Common myeloid progenitor, CD34-positive (primary cell): ENCODE results near the gene TLK2.
A peak's percentile ranks its signal among the peaks of the same experiment; 100 is the strongest.
"Not testable (repeated sequence)": the region's sequence is repeated elsewhere in the genome, so short reads cannot be mapped to it uniquely, and the experiment has no call there.

Experiments
- CTCF ChIA-PET: fragments of 350-600 bp; sonication (Branson Sonifier 250); formaldehyde crosslinking; loops from one replicate; lab custom pipeline; 2021; ENCODE audit warnings: antibody characterized with exemption; lab: Charles Lee
- POLR2A ChIA-PET: fragments of 350-600 bp; sonication (Branson Sonifier 250); formaldehyde crosslinking; loops from one replicate; lab custom pipeline; 2021; ENCODE audit warnings: antibody characterized with exemption; lab: Charles Lee
- DNase-seq, 3 donors: peaks; one replicate each; pipeline versions ENCODE4 v3.0.0 to v3.0.0-alpha.2; 2013
- H3K27ac ChIP-seq, 2 experiments: 1 replicate in 1 of 2; 2 replicates in 1 of 2; pipeline ENCODE4 v1.7.0; 2013; ENCODE audit warnings: inconsistent platforms in 2 of 2, low read length in 2 of 2, mild to moderate bottlenecking in 2 of 2, low read depth in 1 of 2, moderate library complexity in 1 of 2; ENCODE audit not compliant: severe bottlenecking in 2 of 2, insufficient read depth in 1 of 2, poor library complexity in 1 of 2
- H3K27me3 ChIP-seq, 5 experiments: replicated peaks in 2 of 5; 1 replicate in 3 of 5; 2 replicates in 2 of 5; pipeline versions ENCODE4 v1.6.1 to v1.7.0; 2013; ENCODE audit warnings: low read length in 4 of 5, mild to moderate bottlenecking in 2 of 5, moderate library complexity in 2 of 5, inconsistent platforms in 1 of 5; ENCODE audit not compliant: insufficient read depth in 5 of 5, control insufficient read depth in 4 of 5
- H3K36me3 ChIP-seq, 4 experiments: 1 replicate in 2 of 4; 2 replicates in 2 of 4; pipeline versions ENCODE4 v1.6.1 to v1.7.0; 2013; ENCODE audit warnings: low read length in 3 of 4, control low read depth in 1 of 4, mild to moderate bottlenecking in 1 of 4; ENCODE audit not compliant: control insufficient read depth in 4 of 4, insufficient read depth in 4 of 4
- H3K4me1 ChIP-seq, 4 experiments: 1 replicate in 3 of 4; 2 replicates in 1 of 4; pipeline versions ENCODE4 v1.6.1 to v1.7.1; 2013; ENCODE audit warnings: low read length in 3 of 4, mild to moderate bottlenecking in 3 of 4, control low read depth in 1 of 4, inconsistent platforms in 1 of 4, moderate library complexity in 1 of 4; ENCODE audit not compliant: control insufficient read depth in 4 of 4, insufficient read depth in 4 of 4; ENCODE audit errors: control extremely low read depth in 1 of 4
- H3K4me3 ChIP-seq, 7 experiments: 1 replicate in 4 of 7; 2 replicates in 3 of 7; pipeline versions ENCODE4 v1.5.1 to v1.7.0; 2013; ENCODE audit warnings: mild to moderate bottlenecking in 7 of 7, low read length in 6 of 7, moderate library complexity in 6 of 7, inconsistent platforms in 2 of 7, low read depth in 2 of 7, control low read depth in 1 of 7; ENCODE audit not compliant: insufficient read depth in 4 of 7, control insufficient read depth in 1 of 7; ENCODE audit errors: extremely low read depth in 1 of 7
- H3K9me3 ChIP-seq, 5 experiments: 1 replicate in 4 of 5; 2 replicates in 1 of 5; pipeline versions ENCODE4 v1.6.1 to v1.7.1; 2013; ENCODE audit warnings: low read length in 4 of 5, mild to moderate bottlenecking in 2 of 5, inconsistent platforms in 1 of 5, low read depth in 1 of 5, moderate library complexity in 1 of 5; ENCODE audit not compliant: control insufficient read depth in 4 of 5, insufficient read depth in 2 of 5; ENCODE audit errors: control extremely low read depth in 1 of 5
- WGBS: methylation state at CpG from one replicate; pipeline ENCODE4 v1.1.5; 2013; ENCODE audit not compliant: insufficient coverage; 5-methylcytosine and 5-hydroxymethylcytosine counted together

The TLK2 gene

GRCh38 chr17:62557532-62557931, 78.9 kb downstream of the TLK2 start:
- H3K4me1 ChIP-seq, H3K27me3 ChIP-seq, H3K27ac ChIP-seq, H3K9me3 ChIP-seq, DNase-seq, H3K4me3 ChIP-seq, POLR2A ChIA-PET: not testable (repeated sequence)
- CTCF ChIA-PET, result interaction anchor here (0.6 to 0.8 kb wide), 2 partner anchors 12 to 98 kb away, joined by 3 read pairs; no protein-coding TSS in a partner anchor
- peaks cover 2 to 20% (median 3%) of the 10 kb centered on the region in 4 experiments for H3K36me3 ChIP-seq
- no CpG with 5 or more reads among the region's 5 CpGs for WGBS

DNA sequence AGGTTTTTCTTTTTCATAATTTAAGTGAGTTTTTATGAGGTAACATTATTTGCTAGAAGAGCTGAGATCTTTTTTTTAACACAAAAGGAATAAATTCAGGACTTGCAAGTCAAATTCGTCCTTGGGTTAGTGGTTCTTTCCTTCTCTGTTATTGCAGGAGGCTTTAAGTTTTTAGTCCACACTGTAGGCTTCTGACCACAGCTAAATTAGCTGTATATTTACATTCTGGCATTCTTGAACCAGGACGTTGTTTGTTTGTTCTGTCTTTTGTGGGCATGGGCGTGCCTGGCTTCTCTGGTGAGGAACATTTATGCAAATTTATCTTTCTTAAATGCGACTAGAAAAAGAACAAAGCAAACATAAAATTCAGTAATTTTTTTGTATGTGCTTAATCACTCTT, 80.3 kb downstream of the TLK2 start:
- 90% methylated on average over 2 of the region's 4 CpGs for WGBS
- H3K36me3 ChIP-seq, result peaks cover 2 to 25% (median 8%) of the 10 kb centered on the region in 4 experiments
- POLR2A ChIA-PET, H3K4me1 ChIP-seq, DNase-seq, H3K4me3 ChIP-seq, H3K27me3 ChIP-seq, H3K9me3 ChIP-seq: not testable (repeated sequence)
- CTCF ChIA-PET, result interaction anchor here (0.9 kb wide), 1 partner anchor 28 kb away, joined by 3 read pairs; no protein-coding TSS in a partner anchor
- peak overlapping the region in 1 of 2 experiments; percentile 14 for H3K27ac ChIP-seq

DNA sequence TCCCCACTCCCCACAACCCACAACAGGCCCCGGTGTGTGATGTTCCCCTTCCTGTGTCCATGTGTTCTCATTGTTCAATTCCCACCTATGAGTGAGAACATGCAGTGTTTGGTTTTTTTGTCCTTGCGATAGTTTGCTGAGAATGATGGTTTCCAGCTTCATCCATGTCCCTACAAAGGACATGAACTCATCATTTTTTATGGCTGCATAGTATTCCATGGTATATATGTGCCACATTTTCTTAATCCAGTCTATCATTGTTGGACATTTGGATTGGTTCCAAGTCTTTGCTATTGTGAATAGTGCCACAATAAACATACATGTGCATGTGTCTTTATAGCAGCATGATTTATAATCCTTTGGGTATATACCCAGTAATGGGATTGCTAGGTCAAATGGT, 82.3 kb downstream of the TLK2 start:
- H3K4me1 ChIP-seq, H3K27ac ChIP-seq, H3K27me3 ChIP-seq, H3K4me3 ChIP-seq, DNase-seq, CTCF ChIA-PET, H3K9me3 ChIP-seq, POLR2A ChIA-PET: not testable (repeated sequence)
- H3K36me3 ChIP-seq, result peaks cover 5 to 39% (median 16%) of the 10 kb centered on the region in 4 experiments
- WGBS, result no CpG with 5 or more reads among the region's 2 CpGs

DNA sequence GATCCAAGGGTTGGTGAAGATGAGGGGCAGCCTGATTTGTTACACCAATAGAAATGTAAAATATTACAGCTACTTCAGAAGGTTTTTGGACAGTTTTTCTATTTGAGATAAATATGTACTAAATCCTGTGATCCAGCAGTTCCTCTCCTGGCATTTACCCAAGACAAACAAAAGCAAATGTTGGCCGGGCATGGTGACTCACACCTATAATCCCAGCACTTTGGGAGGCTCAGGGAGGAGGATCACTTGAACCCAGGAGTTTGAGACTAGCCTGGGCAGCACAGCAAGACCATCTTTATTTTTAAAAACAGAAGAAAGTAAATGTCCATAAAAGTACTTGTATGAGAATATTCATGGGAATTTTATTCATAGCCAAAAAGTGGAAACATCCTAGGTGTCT, 84.0 kb downstream of the TLK2 start:
- POLR2A ChIA-PET, result no interaction called here
- peaks cover 5 to 48% (median 22%) of the 10 kb centered on the region in 4 experiments for H3K36me3 ChIP-seq
- CTCF ChIA-PET, result interaction anchor here (2.0 kb wide), 1 partner anchor 23 kb away, joined by 4 read pairs; no protein-coding TSS in a partner anchor
- DNase-seq, result no peak
- no peaks in the 10 kb centered on the region for H3K9me3 ChIP-seq
- no peaks in the 10 kb centered on the region for H3K27me3 ChIP-seq
- H3K27ac ChIP-seq, result no peak overlapping the region
- no CpG with 5 or more reads among the region's 1 CpG for WGBS
- no peaks in the 10 kb centered on the region for H3K4me1 ChIP-seq
- no peak overlapping the region for H3K4me3 ChIP-seq

GRCh38 chr17:62565817-62566216, 87.2 kb downstream of the TLK2 start:
- ChIA-PET CTCF (no interaction called here), POLR2A (no interaction called here)
- DNase-seq, result no peak
- H3K4me3 ChIP-seq, result no peak overlapping the region
- H3K4me1 ChIP-seq, result no peaks in the 10 kb centered on the region
- no CpG with 5 or more reads among the region's 1 CpG for WGBS
- H3K36me3 ChIP-seq, result peaks cover 4 to 54% (median 26%) of the 10 kb centered on the region in 4 experiments
- H3K9me3 ChIP-seq, result no peaks in the 10 kb centered on the region
- H3K27me3 ChIP-seq, result no peaks in the 10 kb centered on the region
- no peak overlapping the region for H3K27ac ChIP-seq

DNA sequence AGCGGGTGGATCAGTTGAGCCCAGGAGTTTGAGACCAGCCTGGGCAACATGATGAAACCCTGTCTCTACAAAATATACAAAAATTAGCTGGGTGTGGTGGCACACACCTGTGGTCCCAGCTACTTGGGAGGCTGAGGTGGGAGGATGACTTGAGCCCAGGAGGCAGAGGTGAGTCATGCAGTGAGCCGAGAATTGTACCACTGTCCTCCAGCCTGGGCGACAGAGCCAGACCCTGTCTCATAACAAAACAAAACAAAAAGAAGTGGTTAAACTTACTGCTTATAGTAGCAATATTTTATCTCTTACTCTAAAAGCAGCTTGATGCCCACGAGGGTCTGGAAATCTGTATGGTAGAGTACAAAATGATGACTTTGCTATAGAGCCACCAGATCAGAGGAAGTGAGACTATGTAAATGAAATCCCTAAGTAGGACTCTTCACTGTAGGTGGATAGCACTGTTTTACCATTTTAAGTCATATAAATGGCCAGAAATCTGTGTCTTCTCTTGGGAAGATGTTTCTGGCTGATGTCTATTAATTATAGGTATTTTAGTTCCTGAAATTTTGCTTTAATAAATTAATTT, 88.5 kb downstream of the TLK2 start:
- Histone ChIP-seq H3K27me3 (no peaks in the 10 kb centered on the region), H3K27ac (no peak overlapping the region), H3K9me3 (no peaks in the 10 kb centered on the region), H3K4me3 (no peak overlapping the region), H3K36me3 (peaks cover 4 to 47% (median 26%) of the 10 kb centered on the region in 4 experiments), H3K4me1 (no peaks in the 10 kb centered on the region)
- WGBS, result 100% methylated on average over 1 of the region's 4 CpGs
- ChIA-PET CTCF (no interaction called here), POLR2A (interaction anchor here (0.6 kb wide), 1 partner anchor 50 kb away, joined by 3 read pairs; no protein-coding TSS in a partner anchor)
- peak in 1 of 3 donors; percentile 2 for DNase-seq

GRCh38 chr17:62572488-62572887, 93.9 kb downstream of the TLK2 start:
- H3K27me3 ChIP-seq, result no peaks in the 10 kb centered on the region
- ChIA-PET POLR2A (no interaction called here), CTCF (interaction anchor here (0.6 kb wide), 1 partner anchor 19 kb away, joined by 3 read pairs; no protein-coding TSS in a partner anchor)
- no peaks in the 10 kb centered on the region for H3K9me3 ChIP-seq
- no peak overlapping the region for H3K27ac ChIP-seq
- DNase-seq, result no peak
- no peaks in the 10 kb centered on the region for H3K4me1 ChIP-seq
- no peak overlapping the region for H3K4me3 ChIP-seq
- peaks cover 15 to 50% (median 35%) of the 10 kb centered on the region in 4 experiments for H3K36me3 ChIP-seq
- no CpG with 5 or more reads among the region's 5 CpGs for WGBS
